Measurements from ENCODE around the gene ST3GAL6.
A peak's percentile ranks its signal among the peaks of the same experiment; 100 is the strongest.

ST3GAL6 gene

DNA sequence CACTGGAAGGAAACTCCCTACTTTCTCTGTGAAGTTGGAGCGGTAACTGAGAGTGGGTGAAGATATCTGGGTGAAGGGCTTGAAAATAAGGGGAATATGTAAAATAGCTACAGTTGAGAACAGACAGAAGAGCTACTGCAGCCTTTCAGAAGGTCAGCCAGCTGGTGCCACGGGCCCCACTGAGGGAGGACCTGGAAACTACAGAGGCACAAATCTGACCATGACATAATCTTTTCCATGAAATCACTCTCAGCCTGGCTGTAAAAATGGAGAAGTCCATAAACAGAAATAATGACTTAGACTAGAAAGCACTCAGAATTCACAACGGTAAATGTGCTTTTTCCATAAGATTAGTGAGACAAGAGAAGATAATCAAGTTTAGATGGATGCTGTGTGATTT lies 46.4 kb downstream of the ST3GAL6 start:
- H3K27me3 ChIP-seq = no peaks in the 10 kb centered on the region
- H3K36me3 ChIP-seq = peaks cover 20% of the 10 kb centered on the region
- H3K4me1 ChIP-seq = peaks cover 3% of the 10 kb centered on the region; the same call in 1 of the 2 replicates
- no peak for DNase-seq
- H3K9me3 ChIP-seq = no peaks in the 10 kb centered on the region
- no peak overlapping the region for H3K4me3 ChIP-seq (ENCODE audit: low read depth, low read length)
- TF ChIP-seq, protein P1, sequence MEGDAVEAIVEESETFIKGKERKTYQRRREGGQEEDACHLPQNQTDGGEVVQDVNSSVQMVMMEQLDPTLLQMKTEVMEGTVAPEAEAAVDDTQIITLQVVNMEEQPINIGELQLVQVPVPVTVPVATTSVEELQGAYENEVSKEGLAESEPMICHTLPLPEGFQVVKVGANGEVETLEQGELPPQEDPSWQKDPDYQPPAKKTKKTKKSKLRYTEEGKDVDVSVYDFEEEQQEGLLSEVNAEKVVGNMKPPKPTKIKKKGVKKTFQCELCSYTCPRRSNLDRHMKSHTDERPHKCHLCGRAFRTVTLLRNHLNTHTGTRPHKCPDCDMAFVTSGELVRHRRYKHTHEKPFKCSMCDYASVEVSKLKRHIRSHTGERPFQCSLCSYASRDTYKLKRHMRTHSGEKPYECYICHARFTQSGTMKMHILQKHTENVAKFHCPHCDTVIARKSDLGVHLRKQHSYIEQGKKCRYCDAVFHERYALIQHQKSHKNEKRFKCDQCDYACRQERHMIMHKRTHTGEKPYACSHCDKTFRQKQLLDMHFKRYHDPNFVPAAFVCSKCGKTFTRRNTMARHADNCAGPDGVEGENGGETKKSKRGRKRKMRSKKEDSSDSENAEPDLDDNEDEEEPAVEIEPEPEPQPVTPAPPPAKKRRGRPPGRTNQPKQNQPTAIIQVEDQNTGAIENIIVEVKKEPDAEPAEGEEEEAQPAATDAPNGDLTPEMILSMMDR (IDR thresholded peaks at IDR 0.05; ENCODE audit: low read depth, low read length) = no peak

DNA sequence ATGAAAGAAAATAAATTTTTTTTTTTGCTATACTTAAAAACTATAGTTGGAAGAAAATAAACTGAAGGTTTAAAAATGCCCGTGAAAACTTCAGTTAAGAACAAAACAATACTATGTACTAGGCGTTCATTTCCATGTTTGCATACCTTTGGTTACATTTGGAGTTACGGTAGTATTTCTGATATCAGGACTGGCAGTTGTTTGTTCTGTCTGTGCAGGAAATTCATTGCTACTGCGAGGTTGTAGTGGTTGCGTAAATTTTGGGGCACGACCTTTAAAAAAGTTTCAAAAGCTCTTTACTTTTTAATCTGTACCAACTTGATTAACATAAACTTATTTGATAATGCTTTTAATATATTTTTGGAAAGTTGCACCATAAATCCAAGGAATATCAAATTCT lies 47.9 kb downstream of the ST3GAL6 start:
- Histone ChIP-seq H3K36me3 (peaks cover 12% of the 10 kb centered on the region), H3K4me1 (peaks cover 3% of the 10 kb centered on the region; the same call in 1 of the 2 replicates), H3K27me3 (no peaks in the 10 kb centered on the region), H3K9me3 (no peaks in the 10 kb centered on the region), H3K4me3 (ENCODE audit: low read depth, low read length) (no peak overlapping the region)
- TF ChIP-seq, protein P1 (IDR thresholded peaks at IDR 0.05; ENCODE audit: low read depth, low read length) = no peak
- DNase-seq = no peak

DNA sequence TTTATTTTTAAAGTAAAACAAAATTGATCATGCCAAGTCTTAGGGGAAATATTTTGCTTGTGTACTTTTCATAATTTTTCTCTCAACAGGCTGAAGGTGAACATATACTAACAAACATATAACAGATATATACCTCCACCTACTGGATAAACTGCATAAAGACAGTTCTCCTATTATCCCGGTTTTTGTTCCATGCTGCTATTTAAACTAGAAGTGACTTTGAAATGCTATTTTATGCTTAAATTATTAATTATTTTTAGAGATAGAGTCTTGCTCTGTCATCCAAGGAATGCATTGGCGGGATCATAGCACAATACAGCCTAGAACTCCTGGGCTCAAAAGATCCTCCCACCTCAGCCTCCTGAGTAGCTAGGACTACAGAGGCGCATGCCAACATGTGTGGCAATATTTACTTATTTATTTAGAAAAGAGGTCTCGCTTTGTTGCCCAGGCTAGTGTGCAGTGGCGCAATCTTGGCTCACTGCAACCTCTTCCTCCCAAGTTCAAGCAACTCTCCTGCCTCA lies 49.8 kb downstream of the ST3GAL6 start:
- no peaks in the 10 kb centered on the region for H3K27me3 ChIP-seq
- no peaks in the 10 kb centered on the region for H3K36me3 ChIP-seq
- TF ChIP-seq, protein P1 (IDR thresholded peaks at IDR 0.05; ENCODE audit: low read depth, low read length) = peak; percentile 48
- peaks cover 7% of the 10 kb centered on the region for H3K4me1 ChIP-seq
- H3K4me3 ChIP-seq (ENCODE audit: low read depth, low read length) = no peak overlapping the region
- no peaks in the 10 kb centered on the region for H3K9me3 ChIP-seq
- DNase-seq = no peak

DNA sequence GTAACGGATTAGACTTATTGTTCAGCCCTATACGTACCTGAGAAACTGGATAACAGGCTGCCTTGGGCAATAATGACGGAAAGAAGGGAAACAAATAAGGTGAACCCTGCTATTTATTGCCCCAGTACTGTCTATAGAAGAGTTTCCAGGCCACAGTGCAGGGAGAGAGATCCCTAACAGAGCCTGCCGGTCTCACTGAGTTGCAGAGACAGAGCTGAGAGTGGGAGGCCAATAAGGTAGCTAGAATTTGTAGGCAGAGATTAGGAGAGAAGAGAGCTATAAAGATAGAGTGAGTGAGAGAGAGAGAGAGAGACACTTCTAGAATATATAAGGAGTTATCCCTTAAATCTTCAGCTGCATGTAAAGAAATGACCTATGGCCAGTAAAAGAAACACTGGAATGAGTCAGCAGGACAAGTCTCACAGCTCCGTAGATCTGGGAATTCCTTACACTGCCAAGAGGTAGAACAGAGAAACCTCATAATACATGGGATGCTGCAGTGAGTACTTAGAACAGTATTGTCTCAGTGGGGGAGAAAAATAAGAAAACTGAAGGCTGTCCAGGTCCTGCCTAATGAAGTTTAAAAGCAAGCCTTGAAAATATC lies 51.8 kb downstream of the ST3GAL6 start:
- Histone ChIP-seq H3K4me3 (ENCODE audit: low read depth, low read length) (no peak overlapping the region), H3K9me3 (no peaks in the 10 kb centered on the region), H3K4me1 (peaks cover 4% of the 10 kb centered on the region), H3K27me3 (no peaks in the 10 kb centered on the region), H3K36me3 (no peaks in the 10 kb centered on the region)
- DNase-seq = no peak
- TF ChIP-seq, protein P1 (IDR thresholded peaks at IDR 0.05; ENCODE audit: low read depth, low read length) = no peak

DNA sequence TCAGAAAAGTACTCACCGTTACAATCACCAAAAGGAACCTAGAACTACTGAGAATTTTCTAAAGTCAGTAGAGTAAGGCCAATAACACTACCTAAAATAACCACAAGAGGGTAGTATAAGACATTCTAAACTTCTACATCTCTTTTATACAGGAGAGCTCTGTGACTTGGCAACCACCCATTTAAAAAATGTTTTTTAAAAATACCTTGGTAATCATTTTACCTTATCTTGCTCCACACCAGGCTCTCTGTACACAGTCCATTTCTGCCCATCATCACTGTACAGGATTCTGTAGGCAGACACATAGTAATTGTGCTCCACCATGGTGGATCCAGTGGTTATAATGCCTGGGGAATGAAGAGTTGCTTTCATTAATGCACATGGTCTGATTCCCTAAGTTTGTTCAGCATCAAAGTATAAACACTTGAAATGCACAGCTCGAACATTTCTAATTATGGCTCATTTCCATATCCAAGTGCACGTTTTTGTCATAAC lies 54.5 kb downstream of the ST3GAL6 start:
- Histone ChIP-seq H3K4me1 (peaks cover 4% of the 10 kb centered on the region), H3K4me3 (ENCODE audit: low read depth, low read length) (no peak overlapping the region), H3K9me3 (no peaks in the 10 kb centered on the region), H3K27me3 (no peaks in the 10 kb centered on the region), H3K36me3 (no peaks in the 10 kb centered on the region)
- DNase-seq = no peak
- TF ChIP-seq, protein P1 (IDR thresholded peaks at IDR 0.05; ENCODE audit: low read depth, low read length) = peak; percentile 54

DNA sequence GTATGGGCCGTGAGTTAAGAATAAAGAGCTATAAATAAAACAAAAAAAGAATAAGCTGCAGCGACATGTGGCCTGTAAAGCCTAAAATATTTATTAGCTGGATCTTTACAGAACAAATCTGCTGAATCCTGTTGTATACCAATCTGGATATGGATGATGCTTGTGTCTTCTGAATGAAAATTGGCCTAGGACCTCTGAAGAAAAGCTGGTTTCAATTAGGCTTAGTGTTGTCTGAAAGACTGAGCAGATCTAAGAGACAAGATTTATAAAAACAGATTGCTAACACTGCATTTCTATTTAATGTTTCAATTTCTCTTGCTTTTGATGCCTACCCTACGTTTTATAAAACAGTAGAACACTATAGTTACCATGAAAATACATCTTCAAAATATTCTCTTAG lies 57.9 kb downstream of the ST3GAL6 start:
- no peak for DNase-seq
- no peak overlapping the region for H3K4me3 ChIP-seq (ENCODE audit: low read depth, low read length)
- no peaks in the 10 kb centered on the region for H3K36me3 ChIP-seq

More for the DNA sequence above, 57.9 kb downstream of the ST3GAL6 start:
- TF ChIP-seq, protein P1 (IDR thresholded peaks at IDR 0.05; ENCODE audit: low read depth, low read length) = no peak
- Histone ChIP-seq H3K27me3 (no peaks in the 10 kb centered on the region), H3K9me3 (no peaks in the 10 kb centered on the region), H3K4me1 (peaks cover 4% of the 10 kb centered on the region)

Data from BE2C (cell line).